Measurements from ENCODE around the gene CFAP20DC.

CFAP20DC gene

GRCh38 chr3:58751882-58752567, 297.8 kb downstream of the CFAP20DC start:
- Histone ChIP-seq H3K27ac (ENCODE audit: low read depth, low read length) (no peak overlapping the region), H3K4me3 (ENCODE audit: low read length) (no peak overlapping the region), H4K20me1 (ENCODE audit: control insufficient read depth, insufficient read depth, low read depth, low read length) (no peaks in the 10 kb centered on the region), H3K9me2 (replicated peaks; ENCODE audit: control insufficient read depth, low read length) (no peaks in the 10 kb centered on the region), H3K4me1 (ENCODE audit: control insufficient read depth, low read length) (peaks cover 6% of the 10 kb centered on the region), H3K79me2 (ENCODE audit: control insufficient read depth, low read length) (no peaks in the 10 kb centered on the region), H3K36me3 (ENCODE audit: control insufficient read depth, low read length) (no peaks in the 10 kb centered on the region), H3F3A (ENCODE audit: control insufficient read depth, insufficient read depth) (no peaks in the 10 kb centered on the region), H3K9me3 (ENCODE audit: control insufficient read depth, insufficient read depth, low read length) (no peaks in the 10 kb centered on the region), H3K27me3 (ENCODE audit: control insufficient read depth, low read length) (no peaks in the 10 kb centered on the region), H3K4me2 (ENCODE audit: low read length) (no peak overlapping the region)
- TF ChIP-seq, protein P1, sequence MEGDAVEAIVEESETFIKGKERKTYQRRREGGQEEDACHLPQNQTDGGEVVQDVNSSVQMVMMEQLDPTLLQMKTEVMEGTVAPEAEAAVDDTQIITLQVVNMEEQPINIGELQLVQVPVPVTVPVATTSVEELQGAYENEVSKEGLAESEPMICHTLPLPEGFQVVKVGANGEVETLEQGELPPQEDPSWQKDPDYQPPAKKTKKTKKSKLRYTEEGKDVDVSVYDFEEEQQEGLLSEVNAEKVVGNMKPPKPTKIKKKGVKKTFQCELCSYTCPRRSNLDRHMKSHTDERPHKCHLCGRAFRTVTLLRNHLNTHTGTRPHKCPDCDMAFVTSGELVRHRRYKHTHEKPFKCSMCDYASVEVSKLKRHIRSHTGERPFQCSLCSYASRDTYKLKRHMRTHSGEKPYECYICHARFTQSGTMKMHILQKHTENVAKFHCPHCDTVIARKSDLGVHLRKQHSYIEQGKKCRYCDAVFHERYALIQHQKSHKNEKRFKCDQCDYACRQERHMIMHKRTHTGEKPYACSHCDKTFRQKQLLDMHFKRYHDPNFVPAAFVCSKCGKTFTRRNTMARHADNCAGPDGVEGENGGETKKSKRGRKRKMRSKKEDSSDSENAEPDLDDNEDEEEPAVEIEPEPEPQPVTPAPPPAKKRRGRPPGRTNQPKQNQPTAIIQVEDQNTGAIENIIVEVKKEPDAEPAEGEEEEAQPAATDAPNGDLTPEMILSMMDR (IDR thresholded peaks at IDR 0.05; ENCODE audit: low read depth, low read length, poor library complexity, severe bottlenecking): no peak
- TF ChIP-seq EZH2phosphoT487 (IDR thresholded peaks at IDR 0.05; ENCODE audit: borderline replicate concordance, low read length): no peak

- no peaks in the 10 kb centered on the region for H3K9me3 ChIP-seq (ENCODE audit: control insufficient read depth, insufficient read depth, low read length)
- H3K4me2 ChIP-seq (ENCODE audit: low read length): no peak overlapping the region
- no peaks in the 10 kb centered on the region for H3K79me2 ChIP-seq (ENCODE audit: control insufficient read depth, low read length)
- no peaks in the 10 kb centered on the region for H3F3A ChIP-seq (ENCODE audit: control insufficient read depth, insufficient read depth)
- peaks cover 6% of the 10 kb centered on the region for H3K4me1 ChIP-seq (ENCODE audit: control insufficient read depth, low read length)
- H3K9me2 ChIP-seq (replicated peaks; ENCODE audit: control insufficient read depth, low read length): no peaks in the 10 kb centered on the region
- H3K36me3 ChIP-seq (ENCODE audit: control insufficient read depth, low read length): no peaks in the 10 kb centered on the region
- H3K27me3 ChIP-seq (ENCODE audit: control insufficient read depth, low read length): no peaks in the 10 kb centered on the region
- no peak overlapping the region for H3K4me3 ChIP-seq (ENCODE audit: low read length)
- no peak overlapping the region for H3K27ac ChIP-seq (ENCODE audit: low read depth, low read length)
- TF ChIP-seq EZH2phosphoT487 (IDR thresholded peaks at IDR 0.05; ENCODE audit: borderline replicate concordance, low read length): no peak
- TF ChIP-seq, protein P1 (IDR thresholded peaks at IDR 0.05; ENCODE audit: low read depth, low read length, poor library complexity, severe bottlenecking): no peak
- H4K20me1 ChIP-seq (ENCODE audit: control insufficient read depth, insufficient read depth, low read depth, low read length): no peaks in the 10 kb centered on the region
Measured at GRCh38 chr3:58751235-58751634, 298.6 kb downstream of the CFAP20DC start.

- H3K36me3 ChIP-seq (ENCODE audit: control insufficient read depth, low read length): no peaks in the 10 kb centered on the region
- H3K79me2 ChIP-seq (ENCODE audit: control insufficient read depth, low read length): no peaks in the 10 kb centered on the region
- H3K27me3 ChIP-seq (ENCODE audit: control insufficient read depth, low read length): no peaks in the 10 kb centered on the region
- H3K4me2 ChIP-seq (ENCODE audit: low read length): no peak overlapping the region
- no peaks in the 10 kb centered on the region for H4K20me1 ChIP-seq (ENCODE audit: control insufficient read depth, insufficient read depth, low read depth, low read length)
- no peak overlapping the region for H3K27ac ChIP-seq (ENCODE audit: low read depth, low read length)
- no peaks in the 10 kb centered on the region for H3F3A ChIP-seq (ENCODE audit: control insufficient read depth, insufficient read depth)
- no peak overlapping the region for H3K4me3 ChIP-seq (ENCODE audit: low read length)
- no peaks in the 10 kb centered on the region for H3K9me3 ChIP-seq (ENCODE audit: control insufficient read depth, insufficient read depth, low read length)
- peaks cover 6% of the 10 kb centered on the region for H3K4me1 ChIP-seq (ENCODE audit: control insufficient read depth, low read length)
- TF ChIP-seq, protein P1 (IDR thresholded peaks at IDR 0.05; ENCODE audit: low read depth, low read length, poor library complexity, severe bottlenecking): no peak
- TF ChIP-seq EZH2phosphoT487 (IDR thresholded peaks at IDR 0.05; ENCODE audit: borderline replicate concordance, low read length): no peak
- H3K9me2 ChIP-seq (replicated peaks; ENCODE audit: control insufficient read depth, low read length): no peaks in the 10 kb centered on the region
Measured at GRCh38 chr3:58749948-58750347, 299.9 kb downstream of the CFAP20DC start.
